BE2C (cell line): Measurements from ENCODE around the gene ESRRA.

Experiments used
- DNase-seq: peaks from one replicate; pipeline ENCODE4 v3.0.0-alpha.2; 2020
- H3K27me3 ChIP-seq: fragments of 250-450 bp; sonication (Bioruptor Pico); 2 replicates; pipeline ENCODE4 v1.5.1; 2020; ENCODE audit warnings: mild to moderate bottlenecking
- H3K36me3 ChIP-seq: fragments of 250-450 bp; sonication (Bioruptor Pico); 2 replicates; pipeline ENCODE4 v1.5.1; 2020; ENCODE audit warnings: mild to moderate bottlenecking
- H3K4me1 ChIP-seq: fragments of 250-450 bp; sonication (Bioruptor Pico); 2 replicates; pipeline ENCODE4 v1.5.1; 2020
- H3K4me3 ChIP-seq: 2 replicates; pipeline ENCODE4 v1.5.1; 2011; ENCODE audit warnings: low read depth, low read length
- H3K9me3 ChIP-seq: fragments of 250-450 bp; sonication (Bioruptor Pico); 2 replicates; pipeline ENCODE4 v1.5.1; 2020
- TF ChIP-seq, protein P1 (sequence below): IDR thresholded peaks from 2 replicates; pipeline ENCODE4 v1.5.1; 2012; ENCODE audit warnings: mild to moderate bottlenecking, low read depth, low read length

Gene ESRRA

GRCh38 chr11:64340671-64341335 is 35.5 kb downstream of the ESRRA start:
- H3K4me1 ChIP-seq = no peaks in the 10 kb centered on the region
- peak; percentile 38 for DNase-seq

GRCh38 chr11:64341429-64341828 is 36.1 kb downstream of the ESRRA start:
- TF ChIP-seq, protein P1, sequence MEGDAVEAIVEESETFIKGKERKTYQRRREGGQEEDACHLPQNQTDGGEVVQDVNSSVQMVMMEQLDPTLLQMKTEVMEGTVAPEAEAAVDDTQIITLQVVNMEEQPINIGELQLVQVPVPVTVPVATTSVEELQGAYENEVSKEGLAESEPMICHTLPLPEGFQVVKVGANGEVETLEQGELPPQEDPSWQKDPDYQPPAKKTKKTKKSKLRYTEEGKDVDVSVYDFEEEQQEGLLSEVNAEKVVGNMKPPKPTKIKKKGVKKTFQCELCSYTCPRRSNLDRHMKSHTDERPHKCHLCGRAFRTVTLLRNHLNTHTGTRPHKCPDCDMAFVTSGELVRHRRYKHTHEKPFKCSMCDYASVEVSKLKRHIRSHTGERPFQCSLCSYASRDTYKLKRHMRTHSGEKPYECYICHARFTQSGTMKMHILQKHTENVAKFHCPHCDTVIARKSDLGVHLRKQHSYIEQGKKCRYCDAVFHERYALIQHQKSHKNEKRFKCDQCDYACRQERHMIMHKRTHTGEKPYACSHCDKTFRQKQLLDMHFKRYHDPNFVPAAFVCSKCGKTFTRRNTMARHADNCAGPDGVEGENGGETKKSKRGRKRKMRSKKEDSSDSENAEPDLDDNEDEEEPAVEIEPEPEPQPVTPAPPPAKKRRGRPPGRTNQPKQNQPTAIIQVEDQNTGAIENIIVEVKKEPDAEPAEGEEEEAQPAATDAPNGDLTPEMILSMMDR = no peak
- Histone ChIP-seq H3K36me3 (no peaks in the 10 kb centered on the region), H3K27me3 (no peaks in the 10 kb centered on the region), H3K9me3 (no peaks in the 10 kb centered on the region), H3K4me1 (no peaks in the 10 kb centered on the region), H3K4me3 (no peak overlapping the region)
- no peak for DNase-seq

More at GRCh38 chr11:64340671-64341335, 35.5 kb downstream of the ESRRA start:
- Histone ChIP-seq H3K9me3 (no peaks in the 10 kb centered on the region), H3K4me3 (no peak overlapping the region), H3K27me3 (no peaks in the 10 kb centered on the region), H3K36me3 (no peaks in the 10 kb centered on the region)
- TF ChIP-seq, protein P1 = no peak

DNA sequence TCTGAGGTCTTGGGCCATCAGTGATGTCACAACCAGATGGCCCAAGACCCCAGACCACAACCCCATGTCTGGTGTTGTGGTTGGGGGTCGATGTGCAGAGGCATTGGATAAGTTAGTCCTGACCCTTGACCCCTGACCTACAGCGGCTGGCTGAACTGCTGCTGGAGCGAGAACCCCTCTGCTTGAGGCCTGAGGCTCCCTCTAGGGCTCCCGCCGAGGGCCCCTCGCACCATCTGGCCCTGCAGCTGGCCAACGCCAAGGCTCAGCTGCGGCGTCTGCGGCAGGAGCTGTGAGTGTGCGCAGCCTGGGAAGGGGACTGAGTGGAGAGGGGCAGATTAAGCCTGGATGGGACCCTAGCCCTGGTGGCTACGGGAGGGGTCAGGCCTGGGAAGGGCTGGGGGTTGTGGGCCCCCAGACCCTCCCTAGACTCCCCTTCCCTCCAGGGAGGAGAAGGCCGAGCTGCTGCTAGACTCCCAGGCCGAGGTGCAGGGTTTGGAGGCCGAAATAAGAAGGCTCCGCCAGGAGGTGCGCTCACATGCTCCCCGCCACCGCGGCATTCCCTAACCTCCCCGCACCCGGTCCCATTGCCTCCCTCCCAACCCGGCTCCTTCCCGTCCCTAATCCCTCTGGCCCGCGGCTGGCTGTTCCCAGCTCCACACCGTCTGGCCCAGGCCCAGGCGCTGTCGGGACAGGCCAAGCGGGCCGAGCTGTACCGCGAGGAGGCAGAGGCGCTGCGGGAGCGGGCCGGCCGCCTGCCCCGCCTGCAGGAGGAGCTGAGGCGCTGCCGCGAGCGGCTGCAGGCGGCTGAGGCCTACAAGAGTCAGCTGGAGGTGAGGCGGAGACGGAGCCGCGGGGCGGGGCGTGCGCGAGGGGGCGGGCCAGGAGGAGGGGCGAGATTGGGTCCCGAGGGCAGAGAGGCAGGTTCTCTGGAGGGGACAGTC is 36.8 kb downstream of the ESRRA start:
- Histone ChIP-seq H3K4me1 (no peaks in the 10 kb centered on the region), H3K27me3 (no peaks in the 10 kb centered on the region), H3K4me3 (no peak overlapping the region), H3K36me3 (no peaks in the 10 kb centered on the region), H3K9me3 (no peaks in the 10 kb centered on the region)
- TF ChIP-seq, protein P1 = peak; percentile 21; the same call in 1 of the 2 replicates
- DNase-seq = peak; percentile 74

DNA sequence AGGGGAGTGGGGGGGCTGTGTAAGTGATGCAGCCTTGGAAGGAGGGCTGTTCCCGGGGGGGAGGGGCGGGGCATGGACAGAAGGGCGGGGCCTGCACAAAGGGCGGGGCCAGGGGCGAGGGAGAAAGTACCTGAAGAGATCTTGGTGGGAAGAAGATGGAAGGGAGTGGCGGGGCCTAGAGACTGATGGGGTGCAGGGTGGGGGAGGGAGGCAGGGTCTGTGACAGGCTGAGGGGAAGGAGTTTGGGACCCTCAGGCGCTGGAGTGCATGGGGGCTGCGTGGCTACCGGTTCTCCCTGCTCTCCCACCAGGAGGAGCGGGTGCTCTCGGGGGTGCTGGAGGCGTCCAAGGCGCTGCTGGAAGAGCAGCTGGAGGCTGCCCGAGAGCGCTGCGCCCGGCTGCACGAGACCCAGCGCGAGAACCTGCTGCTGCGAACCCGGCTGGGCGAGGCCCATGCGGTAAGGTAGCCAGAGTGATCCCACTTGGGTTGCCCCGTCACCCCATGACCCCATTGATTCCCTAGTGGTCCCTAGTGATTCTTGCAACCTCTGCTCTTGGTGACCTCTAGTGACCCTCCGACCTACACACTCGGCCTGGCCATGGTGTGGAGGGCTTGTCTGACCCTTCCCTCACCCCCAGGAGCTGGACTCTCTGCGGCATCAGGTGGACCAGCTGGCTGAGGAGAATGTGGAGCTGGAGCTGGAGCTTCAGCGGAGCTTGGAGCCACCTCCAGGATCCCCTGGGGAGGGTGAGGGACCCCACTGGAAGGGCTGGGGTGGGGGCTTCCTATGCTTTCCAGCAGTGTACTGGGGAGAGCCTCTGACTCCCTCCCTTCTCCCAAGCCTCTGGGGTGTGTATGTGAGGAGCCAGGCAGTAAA is 37.8 kb downstream of the ESRRA start:
- Histone ChIP-seq H3K4me1 (no peaks in the 10 kb centered on the region), H3K4me3 (no peak overlapping the region), H3K36me3 (no peaks in the 10 kb centered on the region), H3K9me3 (no peaks in the 10 kb centered on the region), H3K27me3 (no peaks in the 10 kb centered on the region)
- TF ChIP-seq, protein P1 = no peak
- DNase-seq = no peak

- Histone ChIP-seq H3K4me1 (no peaks in the 10 kb centered on the region), H3K36me3 (no peaks in the 10 kb centered on the region), H3K4me3 (no peak overlapping the region), H3K27me3 (no peaks in the 10 kb centered on the region), H3K9me3 (no peaks in the 10 kb centered on the region)
- TF ChIP-seq, protein P1 = peak; percentile 27
- no peak for DNase-seq
Measured at GRCh38 chr11:64343767-64344559, 38.6 kb downstream of the ESRRA start.
